ENCODE measurements around the gene SDHA. TPM values are rescaled to one million over a fixed set of nuclear protein-coding genes. Genes with fewer than 3 reads are reported as not detected.

SDHA gene
- polyA plus RNA-seq, 1 donor from 2014 or later: 70.4 TPM

- Histone ChIP-seq H3K9ac (ENCODE audit: low read length) (no peak overlapping the region), H3F3A (ENCODE audit: insufficient read depth, low read length, poor library complexity, severe bottlenecking) (no peaks in the 10 kb centered on the region), H3K36me3 (ENCODE audit: insufficient read depth, low read length) (no peaks in the 10 kb centered on the region), H3K79me2 (replicated peaks; ENCODE audit: insufficient read depth, low read length) (no peaks in the 10 kb centered on the region), H3K4me3 (ENCODE audit: low read length) (no peak overlapping the region), H2AFZ (ENCODE audit: low read depth, low read length) (no peak overlapping the region), H3K27me3 (ENCODE audit: insufficient read depth, low read depth, low read length) (no peaks in the 10 kb centered on the region), H4K20me1 (ENCODE audit: insufficient read depth) (no peaks in the 10 kb centered on the region), H3K9me3 (ENCODE audit: low read length) (no peaks in the 10 kb centered on the region), H3K4me2 (ENCODE audit: low read length) (no peak overlapping the region), H3K9me2 (ENCODE audit: insufficient read depth, low read length) (no peaks in the 10 kb centered on the region), H3K27ac (ENCODE audit: low read length) (no peak overlapping the region)
- no peak for TF ChIP-seq CTCF (IDR thresholded peaks at IDR 0.05; ENCODE audit: poor library complexity, severe bottlenecking)
Observed at GRCh38 chr5:174876-175465, 43.1 kb upstream of the SDHA start.

- H3K9me3 ChIP-seq (ENCODE audit: low read length): no peaks in the 10 kb centered on the region
- no peak overlapping the region for H3K4me2 ChIP-seq (ENCODE audit: low read length)
Observed at GRCh38 chr5:176296-176823, 41.8 kb upstream of the SDHA start.

More at GRCh38 chr5:176296-176823, 41.8 kb upstream of the SDHA start:
- no peak overlapping the region for H2AFZ ChIP-seq (ENCODE audit: low read depth, low read length)
- H3K36me3 ChIP-seq (ENCODE audit: insufficient read depth, low read length): no peaks in the 10 kb centered on the region
- no peak overlapping the region for H3K27ac ChIP-seq (ENCODE audit: low read length)
- no peaks in the 10 kb centered on the region for H4K20me1 ChIP-seq (ENCODE audit: insufficient read depth)
- no peaks in the 10 kb centered on the region for H3K79me2 ChIP-seq (replicated peaks; ENCODE audit: insufficient read depth, low read length)
- H3F3A ChIP-seq (ENCODE audit: insufficient read depth, low read length, poor library complexity, severe bottlenecking): no peaks in the 10 kb centered on the region
- no peaks in the 10 kb centered on the region for H3K27me3 ChIP-seq (ENCODE audit: insufficient read depth, low read depth, low read length)
- H3K9me2 ChIP-seq (ENCODE audit: insufficient read depth, low read length): no peaks in the 10 kb centered on the region
- no peak overlapping the region for H3K9ac ChIP-seq (ENCODE audit: low read length)
- no peak overlapping the region for H3K4me3 ChIP-seq (ENCODE audit: low read length)
- TF ChIP-seq POLR2AphosphoS5 (IDR thresholded peaks at IDR 0.05) (no peak), TAF1 (IDR thresholded peaks at IDR 0.05; ENCODE audit: low read depth) (no peak), MXI1 (conservative IDR thresholded peaks at IDR 0.05; ENCODE audit: poor library complexity, severe bottlenecking) (no peak), EP300 (conservative IDR thresholded peaks at IDR 0.05; ENCODE audit: poor library complexity, severe bottlenecking) (no peak), REST (IDR thresholded peaks at IDR 0.05; ENCODE audit: borderline replicate concordance) (no peak), SMC3 (conservative IDR thresholded peaks at IDR 0.05; ENCODE audit: poor library complexity) (no peak)

Measured in neural cell (in vitro differentiated cells).